Measurements from ENCODE around the gene LCNL1. TPM values are rescaled to one million over a fixed set of nuclear protein-coding genes. Genes with fewer than 3 reads are reported as not detected.

LCNL1 gene
- total and polyA plus RNA-seq, 4 donors = 0.01 to 0.08 TPM; not detected in 2

- H3K4me3 ChIP-seq (ENCODE audit: low read depth in 1 of 3, low read length in 3 of 3) = peak overlapping the region in 1 of 3 donors; percentile 33
- H3K9me3 ChIP-seq (ENCODE audit: control insufficient read depth in 4 of 4, low read length in 3 of 4) = no peaks in the 10 kb centered on the region
- 21% methylated on average over 33 of the region's 33 CpGs for WGBS
- H3K36me3 ChIP-seq (ENCODE audit: control insufficient read depth in 4 of 4, insufficient read depth in 3 of 4, low read depth in 1 of 4, low read length in 3 of 4) = no peaks in the 10 kb centered on the region
- TF ChIP-seq YY1 (IDR thresholded peaks at IDR 0.05) (no peak), FOXA2 (IDR thresholded peaks at IDR 0.05) (no peak), HNF4A (conservative IDR thresholded peaks at IDR 0.05) (no peak), SP1 (IDR thresholded peaks at IDR 0.05) (no peak), TAF1 (conservative IDR thresholded peaks at IDR 0.05) (no peak), RXRA (IDR thresholded peaks at IDR 0.05) (no peak), RAD21 (IDR thresholded peaks at IDR 0.05) (no peak)
- peaks cover 0 to 7% (median 4%) of the 10 kb centered on the region in 4 donors for H3K4me1 ChIP-seq (ENCODE audit: control insufficient read depth in 4 of 4, insufficient read depth in 4 of 4, low read length in 3 of 4)
- no peaks in the 10 kb centered on the region for H3K27me3 ChIP-seq (ENCODE audit: control insufficient read depth in 4 of 4, insufficient read depth in 4 of 4, low read length in 3 of 4)
- no peak overlapping the region for H3K9ac ChIP-seq (ENCODE audit: low read depth in 1 of 2, low read length in 2 of 2)
- no peak overlapping the region for H3K27ac ChIP-seq (ENCODE audit: low read depth in 1 of 2, low read length in 2 of 2)
- DNase-seq (ENCODE audit: low spot score) = no peak
Measured at GRCh38 chr9:136977649-136978072, 5.1 kb upstream of the LCNL1 start.

DNA sequence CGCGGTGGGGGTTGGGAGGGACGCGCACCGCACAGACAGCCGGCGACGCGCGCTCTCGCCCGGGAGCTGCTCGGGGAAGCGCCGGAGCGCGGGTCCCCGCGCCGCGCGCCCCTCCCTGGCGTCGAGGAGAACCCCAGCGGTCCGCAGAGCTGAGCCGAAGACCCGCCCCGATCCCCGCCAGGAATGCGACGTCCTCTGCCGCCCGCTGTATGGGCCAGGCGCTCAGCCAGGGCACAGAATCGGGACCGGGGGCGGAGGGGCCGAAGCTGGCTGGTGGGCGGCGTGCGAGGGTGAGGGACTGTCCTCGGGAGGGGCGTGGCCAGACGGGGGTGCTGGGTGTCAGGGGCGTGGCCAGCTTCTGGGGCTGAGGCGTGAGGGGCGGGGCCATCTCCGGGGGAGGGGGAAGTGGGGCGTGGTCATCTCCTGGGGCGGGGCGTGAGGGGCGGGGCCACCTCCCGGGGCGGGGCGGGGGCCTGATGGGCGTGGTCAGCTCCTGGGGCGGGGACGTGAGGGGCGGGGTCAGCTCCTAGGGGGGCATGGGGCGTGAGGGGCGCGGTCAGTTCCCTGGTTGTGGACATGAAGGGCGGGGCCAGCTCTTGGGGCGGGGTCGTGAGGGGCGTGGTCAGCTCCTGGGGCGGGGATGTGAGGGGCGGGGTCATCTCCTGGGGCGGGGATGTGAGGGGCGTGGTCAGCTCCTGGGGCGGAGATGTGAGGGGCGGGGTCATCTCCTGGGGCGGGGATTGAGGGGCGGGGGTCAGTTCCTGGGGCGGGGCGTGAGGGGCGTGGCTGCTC is 4.5 kb upstream of the LCNL1 start:
- DNase-seq (ENCODE audit: low spot score) = peak; percentile 47
- TF ChIP-seq TAF1 (conservative IDR thresholded peaks at IDR 0.05) = no peak
- TF ChIP-seq RXRA (IDR thresholded peaks at IDR 0.05) = no peak
- no peak for TF ChIP-seq YY1 (IDR thresholded peaks at IDR 0.05)
- no peak for TF ChIP-seq JUND (IDR thresholded peaks at IDR 0.05)
- Histone ChIP-seq H3K36me3 (ENCODE audit: control insufficient read depth in 4 of 4, insufficient read depth in 3 of 4, low read depth in 1 of 4, low read length in 3 of 4) (no peaks in the 10 kb centered on the region), H3K27ac (ENCODE audit: low read depth in 1 of 2, low read length in 2 of 2) (no peak overlapping the region), H3K9ac (ENCODE audit: low read depth in 1 of 2, low read length in 2 of 2) (no peak overlapping the region), H3K4me1 (ENCODE audit: control insufficient read depth in 4 of 4, insufficient read depth in 4 of 4, low read length in 3 of 4) (peaks cover 0 to 7% (median 4%) of the 10 kb centered on the region in 4 donors), H3K27me3 (ENCODE audit: control insufficient read depth in 4 of 4, insufficient read depth in 4 of 4, low read length in 3 of 4) (no peaks in the 10 kb centered on the region), H3K4me3 (ENCODE audit: low read depth in 1 of 3, low read length in 3 of 3) (peak overlapping the region in 1 of 3 donors; percentile 33), H3K9me3 (ENCODE audit: control insufficient read depth in 4 of 4, low read length in 3 of 4) (no peaks in the 10 kb centered on the region)
- 6% methylated on average over 78 of the region's 78 CpGs for WGBS

DNA sequence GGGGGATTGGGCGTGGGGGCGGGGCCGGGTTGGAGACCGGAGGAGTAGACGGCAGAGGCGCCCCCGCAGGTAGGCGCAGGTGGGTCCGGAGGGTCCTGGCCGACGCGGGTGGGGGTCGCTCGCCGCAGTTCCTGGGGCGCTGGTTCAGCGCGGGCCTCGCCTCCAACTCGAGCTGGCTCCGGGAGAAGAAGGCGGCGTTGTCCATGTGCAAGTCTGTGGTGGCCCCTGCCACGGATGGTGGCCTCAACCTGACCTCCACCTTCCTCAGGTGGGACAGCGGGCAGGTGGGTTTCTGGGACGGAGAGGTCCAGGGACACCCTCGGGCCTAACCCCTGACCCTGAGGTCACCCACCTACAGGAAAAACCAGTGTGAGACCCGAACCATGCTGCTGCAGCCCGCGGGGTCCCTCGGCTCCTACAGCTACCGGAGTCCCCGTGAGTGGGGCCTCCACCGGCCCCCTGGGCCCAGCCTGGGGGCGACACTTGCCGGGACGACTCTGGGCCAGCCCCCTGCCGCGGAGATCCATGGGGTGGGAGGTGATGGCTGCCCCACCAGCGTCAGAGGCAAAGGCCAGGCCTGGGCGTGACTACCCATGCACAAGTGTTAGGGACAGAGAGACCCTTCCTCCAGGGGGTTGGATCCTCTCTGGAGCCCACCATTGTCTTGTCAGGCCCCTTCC is 3.8 kb upstream of the LCNL1 start:
- peaks cover 0 to 2% (median 0%) of the 10 kb centered on the region in 4 donors for H3K27me3 ChIP-seq (ENCODE audit: control insufficient read depth in 4 of 4, insufficient read depth in 4 of 4, low read length in 3 of 4)
- no peak overlapping the region for H3K4me3 ChIP-seq (ENCODE audit: low read depth in 1 of 3, low read length in 3 of 3)
- no peaks in the 10 kb centered on the region for H3K36me3 ChIP-seq (ENCODE audit: control insufficient read depth in 4 of 4, insufficient read depth in 3 of 4, low read depth in 1 of 4, low read length in 3 of 4)
- H3K4me1 ChIP-seq (ENCODE audit: control insufficient read depth in 4 of 4, insufficient read depth in 4 of 4, low read length in 3 of 4) = peaks cover 0 to 7% (median 4%) of the 10 kb centered on the region in 4 donors
- no peak overlapping the region for H3K9ac ChIP-seq (ENCODE audit: low read depth in 1 of 2, low read length in 2 of 2)
- H3K9me3 ChIP-seq (ENCODE audit: control insufficient read depth in 4 of 4, low read length in 3 of 4) = no peaks in the 10 kb centered on the region
- WGBS = 56% methylated on average over 41 of the region's 41 CpGs
- DNase-seq (ENCODE audit: low spot score) = no peak
- TF ChIP-seq CTCF (IDR thresholded peaks at IDR 0.05; ENCODE audit: low read depth, low read length, missing input control) (no peak), FOXA2 (IDR thresholded peaks at IDR 0.05) (no peak), EGR1 (IDR thresholded peaks at IDR 0.05; ENCODE audit: low read depth in 2 of 2) (no peak), RXRA (IDR thresholded peaks at IDR 0.05) (no peak), HNF4A (conservative IDR thresholded peaks at IDR 0.05) (no peak), HNF4G (IDR thresholded peaks at IDR 0.05) (no peak), ATF3 (IDR thresholded peaks at IDR 0.05) (no peak), SP1 (IDR thresholded peaks at IDR 0.05) (no peak), RAD21 (IDR thresholded peaks at IDR 0.05) (no peak), GABPA (IDR thresholded peaks at IDR 0.05 in 1 of 2, conservative IDR thresholded peaks at IDR 0.05 in 1 of 2) (no peak), JUND (IDR thresholded peaks at IDR 0.05) (no peak)
- TF ChIP-seq, protein P1, sequence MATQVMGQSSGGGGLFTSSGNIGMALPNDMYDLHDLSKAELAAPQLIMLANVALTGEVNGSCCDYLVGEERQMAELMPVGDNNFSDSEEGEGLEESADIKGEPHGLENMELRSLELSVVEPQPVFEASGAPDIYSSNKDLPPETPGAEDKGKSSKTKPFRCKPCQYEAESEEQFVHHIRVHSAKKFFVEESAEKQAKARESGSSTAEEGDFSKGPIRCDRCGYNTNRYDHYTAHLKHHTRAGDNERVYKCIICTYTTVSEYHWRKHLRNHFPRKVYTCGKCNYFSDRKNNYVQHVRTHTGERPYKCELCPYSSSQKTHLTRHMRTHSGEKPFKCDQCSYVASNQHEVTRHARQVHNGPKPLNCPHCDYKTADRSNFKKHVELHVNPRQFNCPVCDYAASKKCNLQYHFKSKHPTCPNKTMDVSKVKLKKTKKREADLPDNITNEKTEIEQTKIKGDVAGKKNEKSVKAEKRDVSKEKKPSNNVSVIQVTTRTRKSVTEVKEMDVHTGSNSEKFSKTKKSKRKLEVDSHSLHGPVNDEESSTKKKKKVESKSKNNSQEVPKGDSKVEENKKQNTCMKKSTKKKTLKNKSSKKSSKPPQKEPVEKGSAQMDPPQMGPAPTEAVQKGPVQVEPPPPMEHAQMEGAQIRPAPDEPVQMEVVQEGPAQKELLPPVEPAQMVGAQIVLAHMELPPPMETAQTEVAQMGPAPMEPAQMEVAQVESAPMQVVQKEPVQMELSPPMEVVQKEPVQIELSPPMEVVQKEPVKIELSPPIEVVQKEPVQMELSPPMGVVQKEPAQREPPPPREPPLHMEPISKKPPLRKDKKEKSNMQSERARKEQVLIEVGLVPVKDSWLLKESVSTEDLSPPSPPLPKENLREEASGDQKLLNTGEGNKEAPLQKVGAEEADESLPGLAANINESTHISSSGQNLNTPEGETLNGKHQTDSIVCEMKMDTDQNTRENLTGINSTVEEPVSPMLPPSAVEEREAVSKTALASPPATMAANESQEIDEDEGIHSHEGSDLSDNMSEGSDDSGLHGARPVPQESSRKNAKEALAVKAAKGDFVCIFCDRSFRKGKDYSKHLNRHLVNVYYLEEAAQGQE (IDR thresholded peaks at IDR 0.05) = no peak
- TF ChIP-seq, protein P2, sequence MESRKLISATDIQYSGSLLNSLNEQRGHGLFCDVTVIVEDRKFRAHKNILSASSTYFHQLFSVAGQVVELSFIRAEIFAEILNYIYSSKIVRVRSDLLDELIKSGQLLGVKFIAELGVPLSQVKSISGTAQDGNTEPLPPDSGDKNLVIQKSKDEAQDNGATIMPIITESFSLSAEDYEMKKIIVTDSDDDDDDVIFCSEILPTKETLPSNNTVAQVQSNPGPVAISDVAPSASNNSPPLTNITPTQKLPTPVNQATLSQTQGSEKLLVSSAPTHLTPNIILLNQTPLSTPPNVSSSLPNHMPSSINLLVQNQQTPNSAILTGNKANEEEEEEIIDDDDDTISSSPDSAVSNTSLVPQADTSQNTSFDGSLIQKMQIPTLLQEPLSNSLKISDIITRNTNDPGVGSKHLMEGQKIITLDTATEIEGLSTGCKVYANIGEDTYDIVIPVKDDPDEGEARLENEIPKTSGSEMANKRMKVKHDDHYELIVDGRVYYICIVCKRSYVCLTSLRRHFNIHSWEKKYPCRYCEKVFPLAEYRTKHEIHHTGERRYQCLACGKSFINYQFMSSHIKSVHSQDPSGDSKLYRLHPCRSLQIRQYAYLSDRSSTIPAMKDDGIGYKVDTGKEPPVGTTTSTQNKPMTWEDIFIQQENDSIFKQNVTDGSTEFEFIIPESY (IDR thresholded peaks at IDR 0.05) = no peak
- TF ChIP-seq, protein P3, sequence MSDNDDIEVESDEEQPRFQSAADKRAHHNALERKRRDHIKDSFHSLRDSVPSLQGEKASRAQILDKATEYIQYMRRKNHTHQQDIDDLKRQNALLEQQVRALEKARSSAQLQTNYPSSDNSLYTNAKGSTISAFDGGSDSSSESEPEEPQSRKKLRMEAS (IDR thresholded peaks at IDR 0.05) = no peak
- H3K27ac ChIP-seq (ENCODE audit: low read depth in 1 of 2, low read length in 2 of 2) = no peak overlapping the region
